Mesothelial cell of epicardium (in vitro differentiated cells): ENCODE measurements around the gene HPCA. TPM values are rescaled to one million over a fixed set of nuclear protein-coding genes. Genes with fewer than 3 reads are reported as not detected.

ENCODE experiments used
- DNase-seq, 2 experiments: peaks; one replicate each; pipeline ENCODE4 v3.0.0; 2021; ENCODE audit warnings: low spot score in 2 of 2; ENCODE audit not compliant: unreplicated experiment in 2 of 2
- H3K27ac Mint-ChIP-seq: 2 replicates; pipeline ENCODE4 v1.8.0; 2021; ENCODE audit warnings: mixed read lengths
- H3K27me3 Mint-ChIP-seq: 2 replicates; pipeline ENCODE4 v1.8.0; 2021; ENCODE audit warnings: low read depth, mixed read lengths
- H3K36me3 Mint-ChIP-seq: 2 replicates; pipeline ENCODE4 v1.8.0; 2021; ENCODE audit warnings: mixed read lengths
- H3K4me1 Mint-ChIP-seq: 2 replicates; pipeline ENCODE4 v1.8.0; 2021; ENCODE audit warnings: mixed read lengths
- H3K4me3 Mint-ChIP-seq: 2 replicates; pipeline ENCODE4 v1.8.0; 2021; ENCODE audit warnings: mild to moderate bottlenecking, moderate library complexity, mixed read lengths
- H3K9me3 Mint-ChIP-seq: 2 replicates; pipeline ENCODE4 v1.8.0; 2021; ENCODE audit warnings: mixed read lengths
- total RNA-seq: library from RNA; stranded (reverse); gene quantifications from 3 replicates; pipeline ENCODE4 v1.2.1, GENCODE V29; 2021
- TF ChIP-seq, protein P1 (sequence below): fragments of 200-600 bp; sonication (generic); IDR thresholded peaks from one replicate; pipeline ENCODE4 v1.5.0; 2021; ENCODE audit warnings: antibody characterized with exemption; ENCODE audit not compliant: unreplicated experiment

Gene HPCA
- total RNA-seq, 1 donor from 2014 or later: 2.9 TPM

GRCh38 chr1:32888677-32889420, 2.6 kb downstream of the HPCA start:
- Mint-ChIP-seq H3K4me1 (peaks cover 25% of the 10 kb centered on the region), H3K36me3 (no peaks in the 10 kb centered on the region), H3K27ac (no peak overlapping the region), H3K4me3 (no peak overlapping the region), H3K27me3 (peaks cover 39% of the 10 kb centered on the region), H3K9me3 (no peaks in the 10 kb centered on the region)
- TF ChIP-seq, protein P1, sequence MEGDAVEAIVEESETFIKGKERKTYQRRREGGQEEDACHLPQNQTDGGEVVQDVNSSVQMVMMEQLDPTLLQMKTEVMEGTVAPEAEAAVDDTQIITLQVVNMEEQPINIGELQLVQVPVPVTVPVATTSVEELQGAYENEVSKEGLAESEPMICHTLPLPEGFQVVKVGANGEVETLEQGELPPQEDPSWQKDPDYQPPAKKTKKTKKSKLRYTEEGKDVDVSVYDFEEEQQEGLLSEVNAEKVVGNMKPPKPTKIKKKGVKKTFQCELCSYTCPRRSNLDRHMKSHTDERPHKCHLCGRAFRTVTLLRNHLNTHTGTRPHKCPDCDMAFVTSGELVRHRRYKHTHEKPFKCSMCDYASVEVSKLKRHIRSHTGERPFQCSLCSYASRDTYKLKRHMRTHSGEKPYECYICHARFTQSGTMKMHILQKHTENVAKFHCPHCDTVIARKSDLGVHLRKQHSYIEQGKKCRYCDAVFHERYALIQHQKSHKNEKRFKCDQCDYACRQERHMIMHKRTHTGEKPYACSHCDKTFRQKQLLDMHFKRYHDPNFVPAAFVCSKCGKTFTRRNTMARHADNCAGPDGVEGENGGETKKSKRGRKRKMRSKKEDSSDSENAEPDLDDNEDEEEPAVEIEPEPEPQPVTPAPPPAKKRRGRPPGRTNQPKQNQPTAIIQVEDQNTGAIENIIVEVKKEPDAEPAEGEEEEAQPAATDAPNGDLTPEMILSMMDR: no peak
- no peak for DNase-seq

- no peak overlapping the region for H3K4me3 Mint-ChIP-seq
- TF ChIP-seq, protein P1: no peak
- peaks cover 31% of the 10 kb centered on the region for H3K27me3 Mint-ChIP-seq
- H3K9me3 Mint-ChIP-seq: no peaks in the 10 kb centered on the region
- peaks cover 27% of the 10 kb centered on the region for H3K4me1 Mint-ChIP-seq
- no peaks in the 10 kb centered on the region for H3K36me3 Mint-ChIP-seq
- no peak overlapping the region for H3K27ac Mint-ChIP-seq
- DNase-seq: no peak
Observed at GRCh38 chr1:32889731-32890278, 3.5 kb downstream of the HPCA start.

DNA sequence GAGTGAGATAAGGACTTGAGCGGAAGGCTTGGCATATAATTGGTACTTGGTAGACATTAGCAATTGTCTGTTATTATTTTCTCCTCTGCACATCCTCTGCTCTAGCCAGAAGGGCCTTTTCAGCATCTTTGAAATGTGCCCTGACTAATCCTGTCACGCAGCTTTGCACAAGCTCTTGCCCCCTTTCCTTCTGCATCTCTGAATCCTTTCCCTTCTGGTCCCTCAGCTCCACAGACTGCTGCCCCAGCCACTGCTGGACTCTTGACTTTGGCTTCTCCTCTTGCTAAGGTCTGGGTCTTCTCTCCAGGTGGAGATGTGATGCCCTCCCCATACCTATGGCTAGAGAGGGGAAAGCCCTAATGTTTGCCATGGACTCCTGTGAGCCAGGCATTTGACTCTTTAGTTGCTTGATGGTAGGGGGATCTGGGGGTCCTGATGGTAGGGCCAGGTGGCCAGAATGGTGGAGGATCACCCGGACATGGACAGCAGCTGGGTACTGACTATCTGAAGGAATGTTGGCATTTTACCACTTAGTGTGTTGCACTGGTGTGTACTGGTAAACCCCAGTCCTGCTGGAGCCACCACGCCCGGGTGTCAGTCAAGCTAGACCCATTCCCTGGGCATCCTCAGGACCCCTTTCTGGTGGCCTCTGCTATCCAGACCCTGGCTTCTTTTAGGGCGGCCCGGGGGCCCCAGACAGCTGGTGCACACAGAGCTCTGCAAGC, 4.4 kb downstream of the HPCA start:
- no peak overlapping the region for H3K27ac Mint-ChIP-seq
- no peak overlapping the region for H3K4me3 Mint-ChIP-seq
- H3K9me3 Mint-ChIP-seq: no peaks in the 10 kb centered on the region
- DNase-seq: no peak
- no peaks in the 10 kb centered on the region for H3K36me3 Mint-ChIP-seq
- peaks cover 22% of the 10 kb centered on the region for H3K27me3 Mint-ChIP-seq
- H3K4me1 Mint-ChIP-seq: peaks cover 22% of the 10 kb centered on the region
- TF ChIP-seq, protein P1: no peak

DNA sequence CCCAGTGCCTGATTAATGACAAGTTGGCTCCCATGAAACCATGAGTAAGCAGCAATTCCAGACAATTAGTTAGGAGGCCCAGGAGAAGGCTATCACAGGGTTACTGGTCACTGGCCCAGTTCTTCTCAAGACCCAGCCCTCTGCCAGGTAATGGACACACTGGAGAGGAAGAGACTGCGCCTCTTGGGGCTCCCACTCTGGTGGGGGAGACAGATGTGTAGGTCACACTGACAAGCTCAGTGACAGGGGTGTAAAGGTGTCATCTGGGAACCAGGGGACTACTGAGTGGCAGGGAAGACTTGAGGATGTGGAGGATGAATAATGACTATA, 4.9 kb downstream of the HPCA start:
- TF ChIP-seq, protein P1: no peak
- H3K4me3 Mint-ChIP-seq: peak overlapping the region; percentile 45
- DNase-seq: no peak
- no peak overlapping the region for H3K27ac Mint-ChIP-seq
- no peaks in the 10 kb centered on the region for H3K9me3 Mint-ChIP-seq
- no peaks in the 10 kb centered on the region for H3K36me3 Mint-ChIP-seq
- peaks cover 22% of the 10 kb centered on the region for H3K4me1 Mint-ChIP-seq
- H3K27me3 Mint-ChIP-seq: peaks cover 20% of the 10 kb centered on the region

- H3K4me3 Mint-ChIP-seq: peak overlapping the region; percentile 53
- H3K4me1 Mint-ChIP-seq: peaks cover 22% of the 10 kb centered on the region
- no peaks in the 10 kb centered on the region for H3K9me3 Mint-ChIP-seq
- peaks cover 18% of the 10 kb centered on the region for H3K27me3 Mint-ChIP-seq
- DNase-seq: no peak
- H3K36me3 Mint-ChIP-seq: no peaks in the 10 kb centered on the region
- no peak overlapping the region for H3K27ac Mint-ChIP-seq
- TF ChIP-seq, protein P1: no peak
Observed at GRCh38 chr1:32891630-32892029, 5.3 kb downstream of the HPCA start.
